ENCODE data around the gene MYOD1. TPM values are rescaled to one million over a fixed set of nuclear protein-coding genes. Genes with fewer than 3 reads are reported as not detected.

Gene MYOD1
- total and polyA plus RNA-seq, 9 of the 15 experiments (the other 6 are each of a cell fraction or from before 2014, with no cell fraction given), result not detected

DNA sequence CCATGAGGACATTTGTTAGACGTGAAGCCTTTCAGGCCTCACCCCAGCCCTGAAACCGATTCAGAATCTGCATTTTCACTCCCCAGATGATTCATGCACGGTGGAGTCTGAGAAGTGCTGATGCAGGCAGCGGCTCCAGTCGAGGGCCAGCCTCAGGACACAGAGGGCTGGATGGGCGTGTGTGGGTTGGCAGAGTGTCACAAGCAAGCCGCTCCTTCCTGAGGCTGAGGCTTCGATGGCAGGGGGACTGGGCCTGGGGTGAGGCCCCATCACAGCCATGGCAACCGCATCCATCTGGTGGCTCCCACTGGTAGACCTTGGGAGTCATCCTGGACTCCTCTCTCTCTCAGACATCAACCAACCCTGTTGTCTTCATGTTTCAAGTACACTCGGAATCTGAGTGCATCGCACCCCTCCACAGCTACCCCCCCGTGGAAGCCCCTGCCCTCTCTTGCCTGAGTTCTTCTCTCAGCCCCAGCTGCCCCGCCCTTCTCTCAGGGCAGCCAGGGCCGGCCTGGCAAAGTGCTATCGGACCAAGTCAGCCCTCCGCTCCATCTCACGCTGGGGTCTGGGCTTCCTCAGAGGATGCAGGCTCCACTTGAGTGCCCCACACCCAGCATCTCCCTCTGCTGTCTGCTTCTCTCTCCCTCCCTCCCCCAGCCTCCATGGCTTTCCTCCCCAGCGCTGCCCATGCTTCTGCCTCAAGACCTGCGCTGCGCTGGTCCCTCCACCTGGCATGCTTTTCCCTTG lies 25.8 kb downstream of the MYOD1 start:
- Histone ChIP-seq H3K9me3 (replicated peaks; ENCODE audit: control insufficient read depth, insufficient read depth, low read depth, low read length) (no peaks in the 10 kb centered on the region), H3K9ac (ENCODE audit: insufficient read depth in 1 of 2, low read depth in 2 of 2, low read length in 2 of 2) (no peak overlapping the region), H3K4me3 (no peak overlapping the region), H3K9me1 (ENCODE audit: control insufficient read depth, insufficient read depth, low read length) (no peaks in the 10 kb centered on the region), H3K79me2 (ENCODE audit: control insufficient read depth, insufficient read depth, low read length) (no peaks in the 10 kb centered on the region), H4K20me1 (replicated peaks; ENCODE audit: control insufficient read depth, insufficient read depth, low read length) (peaks cover 15% of the 10 kb centered on the region; the same call in 1 of the 2 replicates), H2AFZ (ENCODE audit: low read depth, low read length) (no peak overlapping the region), H3K27ac (ENCODE audit: extremely low read depth, low read depth, low read length) (no peak overlapping the region), H3K4me2 (ENCODE audit: insufficient read depth, low read length) (no peak overlapping the region), H3K36me3 (ENCODE audit: control insufficient read depth, insufficient read depth, low read length) (no peaks in the 10 kb centered on the region), H3K4me1 (replicated peaks in 1 of 2; ENCODE audit: control insufficient read depth in 2 of 2, insufficient read depth in 2 of 2, low read length in 2 of 2) (no peaks in the 10 kb centered on the region), H3K27me3 (ENCODE audit: control insufficient read depth in 2 of 2, insufficient read depth in 2 of 2, low read length in 2 of 2) (peaks cover 7 to 68% of the 10 kb centered on the region in 2 experiments; a peak in 3 of 5 replicates)
- ATAC-seq (no peak), DNase-seq (ENCODE audit: extremely low read depth in 1 of 4, low spot score in 3 of 4) (no peak), FAIRE-seq (no peak)
- BruUV-seq (replicated peaks), result no TSS peak
- in situ Hi-C loops (cut with MboI) (no loop called here), intact Hi-C loops (cut with micrococcal nuclease) (no loop called here)
- TF ChIP-seq MYNN (IDR thresholded peaks at IDR 0.05) (no peak), MYNN (CRISPR knock-in tag; IDR thresholded peaks at IDR 0.05) (no peak), CEBPG (CRISPR knock-in tag; IDR thresholded peaks at IDR 0.05) (no peak), CEBPG (tag; conservative IDR thresholded peaks at IDR 0.05 in 1 of 2, IDR thresholded peaks at IDR 0.05 in 1 of 2) (no peak), KLF10 (CRISPR knock-in tag; IDR thresholded peaks at IDR 0.05) (no peak)
- TF ChIP-seq, protein P1, sequence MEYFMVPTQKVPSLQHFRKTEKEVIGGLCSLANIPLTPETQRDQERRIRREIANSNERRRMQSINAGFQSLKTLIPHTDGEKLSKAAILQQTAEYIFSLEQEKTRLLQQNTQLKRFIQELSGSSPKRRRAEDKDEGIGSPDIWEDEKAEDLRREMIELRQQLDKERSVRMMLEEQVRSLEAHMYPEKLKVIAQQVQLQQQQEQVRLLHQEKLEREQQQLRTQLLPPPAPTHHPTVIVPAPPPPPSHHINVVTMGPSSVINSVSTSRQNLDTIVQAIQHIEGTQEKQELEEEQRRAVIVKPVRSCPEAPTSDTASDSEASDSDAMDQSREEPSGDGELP (CRISPR knock-in tag; IDR thresholded peaks at IDR 0.05; ENCODE audit: borderline replicate concordance), result no peak
- WGBS (ENCODE audit: insufficient coverage, low coverage, missing lambda C conversion rate), result 2% methylated on average over 20 of the region's 20 CpGs
- CTCF ChIA-PET (ENCODE audit: low intra/inter-chr PET ratio), result no interaction called here
- POLR2A ChIA-PET, result interaction anchor here (0.7 kb wide), 1 partner anchor 248 kb away, joined by 3 read pairs; no protein-coding TSS in a partner anchor
